ENCODE data around the gene TMEM270.

DNA sequence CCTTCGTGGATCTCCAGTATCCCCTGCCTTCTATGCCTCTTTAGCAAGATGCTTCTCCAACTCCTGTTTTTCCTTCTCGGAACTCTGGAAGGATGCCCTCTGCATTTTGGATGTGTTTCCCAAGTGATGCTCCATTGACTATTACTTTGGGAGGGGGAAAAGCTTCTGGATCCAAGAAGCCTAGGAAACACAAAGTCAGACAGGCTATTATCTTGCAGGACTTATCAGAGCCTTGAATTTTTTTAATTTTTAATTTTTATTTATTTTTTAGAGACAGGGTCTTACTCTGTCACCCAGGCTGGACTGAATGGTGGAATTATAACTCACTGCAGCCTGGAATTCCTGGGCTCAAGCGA, 21.1 kb downstream of the TMEM270 start:
- TF ChIP-seq, protein P1, sequence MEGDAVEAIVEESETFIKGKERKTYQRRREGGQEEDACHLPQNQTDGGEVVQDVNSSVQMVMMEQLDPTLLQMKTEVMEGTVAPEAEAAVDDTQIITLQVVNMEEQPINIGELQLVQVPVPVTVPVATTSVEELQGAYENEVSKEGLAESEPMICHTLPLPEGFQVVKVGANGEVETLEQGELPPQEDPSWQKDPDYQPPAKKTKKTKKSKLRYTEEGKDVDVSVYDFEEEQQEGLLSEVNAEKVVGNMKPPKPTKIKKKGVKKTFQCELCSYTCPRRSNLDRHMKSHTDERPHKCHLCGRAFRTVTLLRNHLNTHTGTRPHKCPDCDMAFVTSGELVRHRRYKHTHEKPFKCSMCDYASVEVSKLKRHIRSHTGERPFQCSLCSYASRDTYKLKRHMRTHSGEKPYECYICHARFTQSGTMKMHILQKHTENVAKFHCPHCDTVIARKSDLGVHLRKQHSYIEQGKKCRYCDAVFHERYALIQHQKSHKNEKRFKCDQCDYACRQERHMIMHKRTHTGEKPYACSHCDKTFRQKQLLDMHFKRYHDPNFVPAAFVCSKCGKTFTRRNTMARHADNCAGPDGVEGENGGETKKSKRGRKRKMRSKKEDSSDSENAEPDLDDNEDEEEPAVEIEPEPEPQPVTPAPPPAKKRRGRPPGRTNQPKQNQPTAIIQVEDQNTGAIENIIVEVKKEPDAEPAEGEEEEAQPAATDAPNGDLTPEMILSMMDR (IDR thresholded peaks at IDR 0.05), result no peak
- no peak for TF ChIP-seq EZH2 (IDR thresholded peaks at IDR 0.05)

Data from neural progenitor cell (in vitro differentiated cells).